Measurements from ENCODE around the gene UQCC2.

The UQCC2 gene

GRCh38 chr6:33688451-33689147 lies 22.9 kb downstream of the UQCC2 start:
- DNase-seq = no peak

DNA sequence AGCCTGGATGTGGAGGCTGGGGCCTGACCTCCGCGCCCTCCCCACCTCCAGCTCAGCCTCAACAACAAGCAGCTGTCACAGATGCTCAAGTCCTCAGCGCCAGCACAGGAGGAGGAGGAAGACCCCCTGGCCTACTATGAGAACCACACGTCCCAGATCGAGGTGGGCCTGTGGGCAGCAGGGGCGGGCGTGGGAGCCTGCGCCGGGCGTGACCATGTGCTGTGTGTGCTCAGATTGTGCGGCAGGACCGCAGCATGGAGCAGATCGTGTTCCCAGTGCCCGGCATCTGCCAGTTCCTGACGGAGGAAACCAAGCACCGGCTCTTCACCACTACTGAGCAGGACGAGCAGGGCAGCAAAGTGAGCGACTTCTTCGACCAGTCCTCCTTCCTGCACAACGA lies 23.5 kb downstream of the UQCC2 start:
- no peak for DNase-seq

DNA sequence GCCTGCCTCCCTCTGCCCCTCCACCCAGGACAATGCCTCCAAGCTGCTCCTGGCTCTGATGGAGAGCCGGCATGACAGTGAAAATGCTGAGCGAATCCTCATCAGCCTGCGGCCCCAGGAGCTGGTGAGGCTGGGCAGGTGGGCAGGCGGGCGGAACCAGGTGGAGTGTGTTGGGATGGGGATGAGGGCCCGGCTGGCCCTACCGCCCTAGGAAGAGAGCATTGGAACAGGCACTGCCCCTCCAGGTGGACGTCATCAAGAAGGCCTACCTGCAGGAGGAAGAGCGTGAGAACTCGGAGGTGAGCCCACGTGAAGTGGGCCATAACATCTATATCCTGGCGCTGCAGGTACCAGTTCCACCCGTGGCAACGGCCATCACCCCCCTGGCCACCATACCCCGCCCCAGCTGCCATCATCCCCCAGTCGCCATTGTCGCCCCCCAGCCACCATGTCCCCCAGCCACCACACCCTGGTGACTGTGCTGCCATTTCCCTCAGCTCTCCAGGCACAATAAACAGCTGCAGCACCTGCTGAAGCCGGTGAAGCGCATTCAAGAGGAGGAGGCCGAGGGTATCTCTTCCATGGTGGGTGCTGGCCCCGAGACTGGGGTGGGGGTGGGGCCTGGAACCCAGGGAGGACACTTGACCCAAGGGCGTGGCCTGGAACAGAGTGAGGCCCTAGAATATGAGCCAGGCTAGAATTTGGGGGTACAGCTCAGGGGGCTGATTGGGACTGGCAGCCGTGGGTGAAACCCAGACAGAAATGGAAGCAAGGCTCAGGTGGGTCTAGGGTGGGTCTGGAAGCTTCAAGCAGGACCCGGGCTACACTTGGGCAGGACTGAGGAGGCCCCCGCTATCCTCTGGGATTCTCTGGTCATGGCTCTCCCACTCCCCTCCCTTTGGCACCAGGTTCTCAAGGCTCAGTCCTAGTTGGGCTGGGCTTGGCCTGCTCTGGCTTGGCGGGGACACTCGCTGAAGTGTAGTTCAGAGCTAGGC lies 24.2 kb downstream of the UQCC2 start:
- no peak for DNase-seq

DNA sequence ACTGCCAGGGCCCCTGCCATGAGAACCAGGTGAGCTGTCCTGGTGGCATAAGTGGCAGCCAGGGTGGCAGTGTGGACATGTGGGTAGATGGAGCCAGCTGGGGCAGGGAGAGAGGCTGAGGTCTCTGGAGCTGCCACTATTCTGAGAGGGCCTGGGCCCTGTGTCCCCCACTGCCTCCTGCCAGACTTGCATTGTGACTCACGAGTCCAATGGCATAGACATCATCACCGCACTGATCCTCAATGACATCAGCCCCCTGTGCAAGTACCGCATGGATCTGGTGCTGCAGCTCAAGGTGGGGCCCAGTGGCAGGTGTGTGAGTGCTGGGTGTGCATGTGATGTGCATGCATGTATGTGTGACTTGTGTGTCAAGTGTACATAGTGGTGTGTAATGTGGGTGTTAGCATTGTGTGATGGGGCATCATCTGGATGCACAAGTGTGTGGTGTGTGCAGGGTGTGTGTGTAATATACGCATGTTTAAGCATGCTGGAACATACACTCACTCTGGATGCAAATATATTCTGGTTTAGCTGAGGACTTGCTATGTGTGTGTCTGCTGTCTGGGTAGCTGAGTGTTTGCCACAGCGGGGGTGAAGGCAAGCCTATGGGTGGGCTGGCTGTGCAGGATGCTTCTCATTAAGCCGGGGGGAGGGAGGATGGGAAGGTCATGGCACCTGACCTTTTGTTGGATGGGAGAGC lies 25.1 kb downstream of the UQCC2 start:
- no peak for DNase-seq

- no peak for DNase-seq
Measured at GRCh38 chr6:33685411-33686224, 25.9 kb downstream of the UQCC2 start.

GRCh38 chr6:33684983-33685382 lies 26.5 kb downstream of the UQCC2 start:
- no peak for DNase-seq

DNA sequence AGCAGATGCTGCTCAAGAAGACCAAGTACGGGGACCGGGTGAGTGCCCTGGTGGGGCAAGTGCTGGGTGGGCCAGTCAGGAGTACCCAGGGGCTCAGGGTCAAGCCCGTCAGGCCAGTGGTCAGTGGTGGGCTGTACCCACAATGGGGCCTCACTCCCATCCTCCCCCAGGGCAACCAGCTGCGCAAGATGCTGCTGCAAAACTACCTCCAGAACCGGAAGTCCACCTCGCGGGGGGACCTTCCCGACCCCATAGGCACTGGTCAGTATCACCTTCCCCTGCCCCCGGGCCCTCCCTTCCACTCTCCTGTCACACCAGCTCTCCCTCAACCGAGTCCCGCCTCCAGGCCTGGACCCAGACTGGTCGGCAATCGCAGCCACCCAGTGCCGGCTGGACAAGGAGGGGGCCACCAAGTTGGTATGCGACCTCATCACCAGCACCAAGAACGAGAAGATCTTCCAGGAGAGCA lies 27.0 kb downstream of the UQCC2 start:
- DNase-seq = no peak

DNA sequence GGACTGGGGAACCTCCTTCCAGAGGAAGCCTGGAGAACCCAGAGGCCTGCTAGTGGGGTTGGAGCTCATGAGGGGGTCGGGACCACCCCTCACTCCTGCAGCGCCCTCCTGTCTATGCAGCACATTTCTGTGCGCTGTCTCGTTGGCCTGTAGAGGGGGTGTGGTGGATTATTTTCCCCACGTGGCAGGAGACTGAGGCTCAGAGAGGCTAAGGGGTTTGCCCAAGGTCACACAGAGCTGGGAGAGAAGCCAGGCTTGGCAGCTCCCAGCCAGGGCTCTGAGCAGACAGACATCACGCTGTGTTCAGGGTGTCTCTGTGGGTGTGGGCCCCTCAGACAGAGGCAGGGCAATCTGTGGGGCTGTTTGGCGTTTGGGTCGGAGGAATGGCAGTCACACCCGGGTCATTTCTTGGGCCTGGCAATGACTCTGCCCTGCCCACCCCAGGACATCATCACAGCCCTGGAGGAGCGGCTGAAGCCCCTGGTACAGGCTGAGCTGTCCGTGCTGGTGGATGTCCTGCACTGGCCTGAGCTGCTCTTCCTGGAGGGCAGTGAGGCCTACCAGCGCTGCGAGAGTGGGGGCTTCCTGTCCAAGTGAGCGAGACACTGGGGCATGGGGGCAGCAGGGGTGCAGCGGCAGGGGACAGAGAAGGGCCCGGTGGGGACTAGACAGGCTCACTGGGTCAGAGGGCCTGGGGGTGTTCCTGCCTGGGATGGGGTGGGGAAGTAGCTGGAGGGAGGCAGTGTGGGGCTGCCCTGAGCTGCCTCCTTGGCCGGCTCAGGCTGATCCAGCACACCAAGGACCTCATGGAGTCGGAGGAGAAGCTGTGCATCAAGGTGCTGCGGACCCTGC lies 27.7 kb downstream of the UQCC2 start:
- DNase-seq = no peak

- no peak for DNase-seq
Measured at GRCh38 chr6:33683051-33683571, 28.4 kb downstream of the UQCC2 start.

- DNase-seq = no peak
Measured at GRCh38 chr6:33682341-33682740, 29.2 kb downstream of the UQCC2 start.

DNA sequence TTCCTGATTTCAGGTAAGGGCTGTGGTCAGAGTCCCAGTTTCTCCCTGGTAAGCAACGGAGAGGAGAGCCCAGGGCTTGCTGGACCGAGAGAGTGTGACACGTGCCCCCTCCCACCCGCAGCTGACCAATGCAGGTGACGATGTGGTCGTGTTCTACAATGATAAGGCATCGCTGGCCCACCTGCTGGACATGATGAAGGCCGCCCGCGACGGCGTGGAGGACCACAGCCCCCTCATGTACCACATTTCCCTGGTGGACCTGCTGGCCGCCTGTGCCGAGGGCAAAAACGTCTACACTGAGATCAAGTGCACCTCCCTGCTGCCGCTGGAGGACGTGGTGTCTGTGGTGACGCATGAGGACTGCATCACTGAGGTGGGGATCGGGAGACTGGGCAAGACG lies 31.7 kb downstream of the UQCC2 start:
- DNase-seq = no peak

GRCh38 chr6:33678932-33679490 lies 32.5 kb downstream of the UQCC2 start:
- DNase-seq = no peak

DNA sequence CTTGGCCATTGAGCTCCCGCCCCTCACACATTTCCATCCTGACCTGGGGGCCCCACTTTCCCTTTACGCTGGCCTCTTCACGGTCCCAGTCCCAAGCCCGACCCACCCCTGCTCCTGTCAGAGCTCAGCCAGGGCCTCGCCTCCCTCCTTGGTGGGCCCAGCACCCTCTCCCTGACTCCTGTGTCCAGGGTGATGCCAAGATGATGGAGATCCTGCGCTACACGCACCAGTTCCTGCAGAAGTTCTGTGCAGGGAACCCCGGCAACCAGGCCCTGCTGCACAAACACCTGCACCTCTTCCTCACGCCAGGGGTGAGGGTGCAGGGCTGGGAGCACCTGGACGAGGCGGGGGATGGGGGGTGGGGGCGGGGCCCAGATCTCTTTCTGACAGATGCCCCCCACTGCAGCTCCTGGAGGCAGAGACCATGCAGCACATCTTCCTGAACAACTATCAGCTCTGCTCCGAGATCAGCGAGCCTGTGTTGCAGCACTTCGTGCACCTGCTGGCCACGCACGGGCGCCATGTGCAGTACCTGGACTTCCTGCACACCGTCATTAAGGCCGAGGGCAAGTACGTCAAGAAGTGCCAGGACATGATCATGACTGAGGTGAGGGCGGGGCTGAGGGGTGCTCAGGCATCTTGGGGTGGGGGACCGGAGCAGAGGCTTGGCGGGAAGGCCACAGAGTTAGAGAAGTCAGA lies 33.1 kb downstream of the UQCC2 start:
- no peak for DNase-seq

DNA sequence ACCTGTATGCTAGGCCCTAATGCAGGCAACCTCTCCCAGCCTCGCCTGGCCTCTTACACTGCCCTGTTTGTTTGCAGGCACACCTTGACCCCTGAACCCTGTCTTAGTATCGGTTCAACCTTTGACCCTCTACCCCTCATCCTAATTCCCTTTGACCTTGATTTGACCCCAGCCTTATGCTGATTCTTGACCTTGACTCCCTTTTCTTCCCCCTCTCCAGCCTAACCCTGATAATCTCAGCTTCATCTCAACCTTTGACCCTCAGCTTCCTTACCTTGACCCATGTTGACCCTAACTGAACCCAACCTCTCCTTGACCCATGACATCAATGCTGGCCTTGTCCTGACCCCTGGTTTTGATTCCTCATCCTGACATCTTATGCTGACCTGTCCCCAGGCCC lies 33.8 kb downstream of the UQCC2 start:
- no peak for DNase-seq

- DNase-seq = no peak
Measured at GRCh38 chr6:33677143-33677660, 34.3 kb downstream of the UQCC2 start.

DNA sequence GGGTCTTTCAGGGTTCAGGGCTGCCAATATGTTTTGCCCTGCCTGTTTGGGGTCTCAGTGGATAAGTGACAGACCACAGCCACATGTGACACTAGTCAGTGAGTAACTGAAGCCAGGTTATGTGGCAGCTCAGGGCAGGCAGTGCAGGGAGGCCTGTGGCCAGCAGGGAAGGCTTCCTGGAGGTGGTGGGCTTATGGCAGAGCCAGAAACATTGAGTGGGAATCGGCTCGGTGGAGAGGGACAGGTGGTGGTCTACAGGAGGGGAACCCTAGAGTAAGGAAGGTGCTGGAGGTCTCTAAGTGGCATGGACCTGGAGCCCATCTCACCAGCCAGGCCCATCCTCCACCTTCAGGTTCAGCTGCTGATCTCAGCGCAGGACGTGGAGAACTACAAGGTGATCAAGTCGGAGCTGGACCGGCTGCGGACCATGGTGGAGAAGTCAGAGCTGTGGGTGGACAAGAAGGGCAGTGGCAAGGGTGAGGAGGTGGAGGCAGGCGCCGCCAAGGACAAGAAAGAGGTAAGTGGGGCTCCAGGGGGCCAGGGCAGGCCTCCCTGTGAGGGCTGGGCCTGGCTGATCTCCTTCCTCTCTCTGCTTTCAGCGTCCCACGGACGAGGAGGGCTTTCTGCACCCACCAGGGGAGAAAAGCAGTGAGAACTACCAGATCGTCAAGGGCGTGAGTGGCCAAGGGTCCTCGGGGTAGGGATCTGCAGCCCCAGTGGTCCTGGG lies 34.9 kb downstream of the UQCC2 start:
- DNase-seq = no peak

DNA sequence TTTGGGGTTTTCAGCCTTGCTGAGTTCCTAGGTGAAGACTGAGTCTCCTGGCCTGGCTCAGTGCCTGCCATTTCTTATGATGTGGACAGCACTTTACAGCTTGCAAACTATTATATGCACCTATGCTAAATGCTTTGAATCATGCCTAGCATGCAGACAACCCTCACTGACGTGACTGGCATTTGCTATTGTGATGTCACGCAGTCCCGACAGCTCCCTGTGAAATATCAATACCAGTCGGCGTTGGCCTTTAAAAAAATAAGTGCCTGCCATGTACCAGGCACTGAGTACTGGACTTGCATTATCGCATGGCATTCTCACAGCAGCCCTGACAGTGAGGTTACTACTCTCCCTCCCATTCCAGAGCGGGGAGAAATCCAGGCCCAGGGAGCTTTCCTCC lies 35.5 kb downstream of the UQCC2 start:
- DNase-seq = no peak

DNA sequence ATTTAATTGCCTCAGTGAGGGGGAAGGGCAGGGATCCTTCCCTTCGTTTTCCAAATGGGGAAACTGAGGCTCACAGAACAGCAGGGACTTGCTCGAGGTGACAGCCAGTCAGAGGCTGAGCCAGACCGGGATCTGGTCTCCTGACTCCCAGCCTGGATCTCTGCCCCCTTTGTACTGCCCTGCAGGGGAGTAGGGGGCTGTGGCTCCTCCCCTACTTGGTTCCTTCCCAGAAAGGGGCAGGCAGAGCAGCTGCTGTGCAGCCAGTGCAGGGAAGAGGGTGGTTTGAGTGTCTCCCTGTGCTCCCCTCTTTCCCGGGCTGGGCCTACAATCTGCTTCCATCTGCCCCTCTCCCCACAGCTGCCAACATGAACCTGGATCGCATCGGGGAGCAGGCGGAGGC lies 37.6 kb downstream of the UQCC2 start:
- no peak for DNase-seq

DNA sequence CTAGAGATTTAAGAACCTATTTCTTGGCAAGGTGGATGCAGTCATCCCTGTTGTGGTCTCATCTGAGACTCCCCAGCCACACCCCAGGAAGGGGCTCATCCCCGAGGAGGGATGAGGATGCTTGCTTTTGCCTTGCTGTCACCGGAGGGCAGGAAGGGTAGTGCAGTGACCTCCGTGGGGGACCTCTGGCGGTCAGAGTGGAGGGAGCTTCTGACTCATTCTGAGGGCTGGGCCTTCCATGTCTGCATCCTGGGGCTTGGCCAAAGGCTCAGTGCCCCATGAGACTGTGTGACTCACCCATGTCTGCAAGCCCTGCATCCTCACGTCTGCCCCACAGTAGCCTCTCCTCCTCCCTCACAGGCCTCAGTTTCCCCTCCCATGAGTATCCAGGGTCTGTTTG lies 38.7 kb downstream of the UQCC2 start:
- no peak for DNase-seq

- DNase-seq = no peak
Measured at GRCh38 chr6:33671744-33672072, 39.8 kb downstream of the UQCC2 start.

Data from NCI-H2227 treated with DMSO at 0.1 percent for 48 hours (cell line).